Measurements from ENCODE around the gene DNA2. TPM values are rescaled to one million over a fixed set of nuclear protein-coding genes. Genes with fewer than 3 reads are reported as not detected.

The DNA2 gene
- total and polyA plus RNA-seq, 2 of the 13 experiments (the other 11 are each of a cell fraction or from before 2014, with no cell fraction given): 4.8 to 27.3 TPM

- TF ChIP-seq ZNF317 (CRISPR knock-in tag; IDR thresholded peaks at IDR 0.05) (peak; percentile 80; the same call in 1 of the 2 replicates), ZNF580 (CRISPR knock-in tag; IDR thresholded peaks at IDR 0.05; ENCODE audit: borderline replicate concordance, low read depth) (peak; percentile 42; the same call in 1 of the 2 replicates), KDM3A (CRISPR knock-in tag; IDR thresholded peaks at IDR 0.05; ENCODE audit: low read depth) (peak; percentile 73; the same call in 1 of the 2 replicates), ZNF629 (CRISPR knock-in tag; conservative IDR thresholded peaks at IDR 0.05) (no peak), TBP (CRISPR knock-in tag; IDR thresholded peaks at IDR 0.05) (no peak), ZSCAN31 (CRISPR knock-in tag; IDR thresholded peaks at IDR 0.05; ENCODE audit: low read depth) (peak; percentile 96; the same call in 1 of the 2 replicates), ZFP91 (CRISPR knock-in tag; IDR thresholded peaks at IDR 0.05; ENCODE audit: borderline replicate concordance) (peak; percentile 82; the same call in 1 of the 2 replicates), KLF16 (CRISPR knock-in tag; IDR thresholded peaks at IDR 0.05) (peak in 1 of 2 experiments; percentile 43; a peak in 1 of 4 replicates), ZNF3 (CRISPR knock-in tag; IDR thresholded peaks at IDR 0.05) (no peak), LCORL (IDR thresholded peaks at IDR 0.05) (no peak), LCORL (CRISPR knock-in tag; IDR thresholded peaks at IDR 0.05) (peak; percentile 68; the same call in 1 of the 2 replicates), ARNT2 (CRISPR knock-in tag; IDR thresholded peaks at IDR 0.05; ENCODE audit: low read depth) (peak; percentile 10), RARG (CRISPR knock-in tag; IDR thresholded peaks at IDR 0.05; ENCODE audit: low read depth) (no peak), ZNF383 (CRISPR knock-in tag; IDR thresholded peaks at IDR 0.05; ENCODE audit: borderline replicate concordance) (no peak), JUNB (CRISPR knock-in tag; IDR thresholded peaks at IDR 0.05; ENCODE audit: borderline replicate concordance) (peak; percentile 49; the same call in 1 of the 2 replicates), FOSL1 (CRISPR knock-in tag; IDR thresholded peaks at IDR 0.05; ENCODE audit: borderline replicate concordance) (no peak), TRIM24 (CRISPR knock-in tag; IDR thresholded peaks at IDR 0.05) (no peak), ZNF441 (CRISPR knock-in tag; IDR thresholded peaks at IDR 0.05; ENCODE audit: borderline replicate concordance) (peak; percentile 75; the same call in 1 of the 2 replicates), HDAC2 (CRISPR knock-in tag; IDR thresholded peaks at IDR 0.05) (no peak; the same call in 1 of the 2 replicates), GFI1 (CRISPR knock-in tag; IDR thresholded peaks at IDR 0.05; ENCODE audit: borderline replicate concordance) (peak; percentile 77), JUND (CRISPR knock-in tag; IDR thresholded peaks at IDR 0.05) (no peak), ZEB1 (IDR thresholded peaks at IDR 0.05; ENCODE audit: insufficient replicate concordance, low read depth) (no peak), AHR (CRISPR knock-in tag; IDR thresholded peaks at IDR 0.05) (0 out of 2 replicates have a peak, but pooled peaks have one; percentile 91), ZZZ3 (CRISPR knock-in tag; IDR thresholded peaks at IDR 0.05; ENCODE audit: borderline replicate concordance) (no peak), ZNF737 (CRISPR knock-in tag; IDR thresholded peaks at IDR 0.05; ENCODE audit: borderline replicate concordance) (no peak), ZNF776 (CRISPR knock-in tag; IDR thresholded peaks at IDR 0.05) (peak; percentile 84)
- TF ChIP-seq, protein P1, sequence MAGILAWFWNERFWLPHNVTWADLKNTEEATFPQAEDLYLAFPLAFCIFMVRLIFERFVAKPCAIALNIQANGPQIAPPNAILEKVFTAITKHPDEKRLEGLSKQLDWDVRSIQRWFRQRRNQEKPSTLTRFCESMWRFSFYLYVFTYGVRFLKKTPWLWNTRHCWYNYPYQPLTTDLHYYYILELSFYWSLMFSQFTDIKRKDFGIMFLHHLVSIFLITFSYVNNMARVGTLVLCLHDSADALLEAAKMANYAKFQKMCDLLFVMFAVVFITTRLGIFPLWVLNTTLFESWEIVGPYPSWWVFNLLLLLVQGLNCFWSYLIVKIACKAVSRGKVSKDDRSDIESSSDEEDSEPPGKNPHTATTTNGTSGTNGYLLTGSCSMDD (CRISPR knock-in tag; IDR thresholded peaks at IDR 0.05): no peak
- TF ChIP-seq, protein P2, sequence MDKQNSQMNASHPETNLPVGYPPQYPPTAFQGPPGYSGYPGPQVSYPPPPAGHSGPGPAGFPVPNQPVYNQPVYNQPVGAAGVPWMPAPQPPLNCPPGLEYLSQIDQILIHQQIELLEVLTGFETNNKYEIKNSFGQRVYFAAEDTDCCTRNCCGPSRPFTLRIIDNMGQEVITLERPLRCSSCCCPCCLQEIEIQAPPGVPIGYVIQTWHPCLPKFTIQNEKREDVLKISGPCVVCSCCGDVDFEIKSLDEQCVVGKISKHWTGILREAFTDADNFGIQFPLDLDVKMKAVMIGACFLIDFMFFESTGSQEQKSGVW (CRISPR knock-in tag; IDR thresholded peaks at IDR 0.05; ENCODE audit: borderline replicate concordance): 0 out of 2 replicates have a peak, but pooled peaks have one; percentile 88
Measured at GRCh38 chr10:68471586-68472408, at the start of gene DNA2 (continued).

Measured in HepG2 (cell line).